Measurements from ENCODE around the gene ABLIM3. TPM values are rescaled to one million over a fixed set of nuclear protein-coding genes. Genes with fewer than 3 reads are reported as not detected.
A peak's percentile ranks its signal among the peaks of the same experiment; 100 is the strongest.

ABLIM3 gene
- total and polyA plus RNA-seq, 11 donors, result 43.2 to 175 (median 97.8) TPM

DNA sequence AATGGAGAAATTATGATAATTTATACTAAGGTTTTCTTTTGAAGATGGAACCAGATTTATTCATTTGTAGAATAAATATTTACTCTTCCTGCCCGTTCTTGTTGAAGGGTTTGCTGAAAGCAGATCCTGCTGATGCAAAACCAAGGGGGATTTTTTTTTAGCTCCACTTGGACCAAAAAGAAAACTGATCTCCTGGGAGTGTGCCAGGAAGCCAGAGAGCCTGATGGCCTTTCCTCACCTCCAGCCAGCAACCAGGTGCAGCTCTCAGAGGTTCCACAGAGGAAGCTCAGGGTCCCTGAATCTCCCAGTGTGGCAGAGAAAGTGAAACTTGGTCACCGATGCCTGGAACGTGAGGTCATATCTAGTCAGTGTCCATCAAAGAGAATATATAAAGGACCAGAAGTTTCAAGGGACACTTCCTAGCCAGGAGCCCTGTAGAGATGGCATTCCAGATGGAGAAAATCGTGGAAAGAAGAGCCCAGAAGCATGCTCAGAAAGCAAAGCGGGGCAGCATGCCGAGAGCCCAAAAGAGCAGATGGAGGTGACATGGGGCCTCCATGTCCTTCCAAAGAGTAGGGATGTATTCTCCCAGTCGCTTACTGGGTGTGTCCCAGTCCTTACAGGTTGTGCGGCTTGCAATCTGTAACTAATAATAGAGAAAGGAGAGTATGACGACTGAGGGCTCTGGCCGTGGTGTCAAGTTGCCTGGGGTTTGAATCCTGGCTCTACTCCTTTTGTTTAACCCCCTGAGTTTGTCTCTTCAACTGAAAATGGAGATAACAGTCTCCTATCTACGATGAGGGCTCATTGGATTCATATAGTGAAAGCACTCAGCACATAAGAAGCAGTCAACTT, 142.6 kb downstream of the ABLIM3 start:
- no peak for TF ChIP-seq POLR2A (IDR thresholded peaks at IDR 0.05)
- TF ChIP-seq, protein P1, sequence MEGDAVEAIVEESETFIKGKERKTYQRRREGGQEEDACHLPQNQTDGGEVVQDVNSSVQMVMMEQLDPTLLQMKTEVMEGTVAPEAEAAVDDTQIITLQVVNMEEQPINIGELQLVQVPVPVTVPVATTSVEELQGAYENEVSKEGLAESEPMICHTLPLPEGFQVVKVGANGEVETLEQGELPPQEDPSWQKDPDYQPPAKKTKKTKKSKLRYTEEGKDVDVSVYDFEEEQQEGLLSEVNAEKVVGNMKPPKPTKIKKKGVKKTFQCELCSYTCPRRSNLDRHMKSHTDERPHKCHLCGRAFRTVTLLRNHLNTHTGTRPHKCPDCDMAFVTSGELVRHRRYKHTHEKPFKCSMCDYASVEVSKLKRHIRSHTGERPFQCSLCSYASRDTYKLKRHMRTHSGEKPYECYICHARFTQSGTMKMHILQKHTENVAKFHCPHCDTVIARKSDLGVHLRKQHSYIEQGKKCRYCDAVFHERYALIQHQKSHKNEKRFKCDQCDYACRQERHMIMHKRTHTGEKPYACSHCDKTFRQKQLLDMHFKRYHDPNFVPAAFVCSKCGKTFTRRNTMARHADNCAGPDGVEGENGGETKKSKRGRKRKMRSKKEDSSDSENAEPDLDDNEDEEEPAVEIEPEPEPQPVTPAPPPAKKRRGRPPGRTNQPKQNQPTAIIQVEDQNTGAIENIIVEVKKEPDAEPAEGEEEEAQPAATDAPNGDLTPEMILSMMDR (IDR thresholded peaks at IDR 0.05), result no peak
- H3K4me1 ChIP-seq, result peaks cover 16 to 98% (median 83%) of the 10 kb centered on the region in 12 donors
- WGBS, 4 donors, result 27 to 33% (median 30%) methylated on average over 11 of the region's 11 CpGs
- ATAC-seq (peak in 3 of 4 donors; percentile 34 to 66 (median 63)), DNase-seq (no peak)
- peak overlapping the region; percentile 47 to 92 (median 78) for H3K27ac ChIP-seq
- no peaks in the 10 kb centered on the region for H3K27me3 ChIP-seq
- no peaks in the 10 kb centered on the region for H3K9me3 ChIP-seq
- intact Hi-C loops (cut with DNase I), result no loop called here
- peaks cover 0 to 14% (median 0%) of the 10 kb centered on the region in 9 donors for H3K36me3 ChIP-seq
- H3K4me3 ChIP-seq, result peak overlapping the region in 4 of 12 donors; percentile 2 to 11 (median 6)

DNA sequence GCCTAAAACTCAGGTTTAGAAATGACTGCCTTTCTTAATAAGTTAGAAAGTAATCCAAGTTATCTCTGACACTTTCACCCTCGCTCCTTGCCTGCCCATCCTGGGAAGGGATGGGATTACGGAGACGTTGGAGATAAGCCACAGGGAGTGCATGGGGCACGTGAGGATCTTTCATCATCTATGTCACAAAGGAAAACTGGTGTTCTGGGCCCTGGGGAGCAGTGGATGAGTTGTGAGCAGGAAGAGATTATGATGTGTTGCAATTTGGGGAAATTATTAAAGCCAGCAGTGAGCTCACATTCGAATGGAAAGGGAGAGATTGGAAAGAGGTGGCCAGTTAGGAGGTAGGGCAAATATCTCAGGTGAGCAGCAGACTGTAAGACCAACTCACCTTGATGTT, 143.2 kb downstream of the ABLIM3 start:
- Histone ChIP-seq H3K27ac (peak overlapping the region; percentile 47 to 92 (median 78)), H3K4me3 (no peak overlapping the region), H3K9me3 (no peaks in the 10 kb centered on the region), H3K27me3 (no peaks in the 10 kb centered on the region), H3K36me3 (peaks cover 0 to 14% (median 0%) of the 10 kb centered on the region in 9 donors), H3K4me1 (peaks cover 12 to 98% (median 83%) of the 10 kb centered on the region in 12 donors)
- intact Hi-C loops (cut with DNase I), result no loop called here
- ATAC-seq (peak in 1 of 4 donors; percentile 30), DNase-seq (peak in 1 of 5 donors; percentile 65)
- no peak for TF ChIP-seq POLR2A (IDR thresholded peaks at IDR 0.05)
- TF ChIP-seq, protein P1 (IDR thresholded peaks at IDR 0.05), result no peak
- 11 to 19% (median 12%) methylated on average over 5 of the region's 5 CpGs for WGBS, 4 donors

DNA sequence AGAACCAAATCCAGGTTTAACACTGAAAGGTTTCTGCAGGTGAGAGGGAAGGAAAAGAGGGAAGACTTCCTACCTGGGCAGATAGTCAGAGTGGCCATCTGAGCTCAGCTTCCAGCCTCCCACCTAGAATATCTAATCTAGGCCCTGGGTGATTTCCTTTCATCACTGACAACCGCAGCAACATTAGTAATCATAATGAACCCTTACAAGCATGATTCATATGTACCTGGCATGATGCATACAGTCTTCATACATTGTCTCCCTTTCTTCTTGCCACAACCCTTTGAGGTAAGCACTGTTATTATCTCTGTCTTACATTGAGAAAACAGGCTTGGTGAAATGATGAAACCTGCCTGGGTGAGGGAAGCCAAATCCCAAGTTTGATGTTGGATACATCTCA, 143.9 kb downstream of the ABLIM3 start:
- Histone ChIP-seq H3K4me3 (no peak overlapping the region), H3K9me3 (no peaks in the 10 kb centered on the region), H3K27ac (peak overlapping the region; percentile 47 to 92 (median 80)), H3K4me1 (peaks cover 9 to 98% (median 83%) of the 10 kb centered on the region in 12 donors), H3K27me3 (no peaks in the 10 kb centered on the region), H3K36me3 (peaks cover 0 to 14% (median 0%) of the 10 kb centered on the region in 9 donors)
- intact Hi-C loops (cut with DNase I), result loop anchor here in 1 of 10 donors (5.0 kb wide), 1 partner anchor 62 kb away; the partner anchor contains the start of gene GRPEL2
- ATAC-seq, result no peak
- no peak for TF ChIP-seq POLR2A (IDR thresholded peaks at IDR 0.05)
- TF ChIP-seq, protein P1 (IDR thresholded peaks at IDR 0.05), result no peak
- 40 to 52% (median 46%) methylated on average over 1 of the region's 1 CpG for WGBS, 4 donors
- no peak for DNase-seq

DNA sequence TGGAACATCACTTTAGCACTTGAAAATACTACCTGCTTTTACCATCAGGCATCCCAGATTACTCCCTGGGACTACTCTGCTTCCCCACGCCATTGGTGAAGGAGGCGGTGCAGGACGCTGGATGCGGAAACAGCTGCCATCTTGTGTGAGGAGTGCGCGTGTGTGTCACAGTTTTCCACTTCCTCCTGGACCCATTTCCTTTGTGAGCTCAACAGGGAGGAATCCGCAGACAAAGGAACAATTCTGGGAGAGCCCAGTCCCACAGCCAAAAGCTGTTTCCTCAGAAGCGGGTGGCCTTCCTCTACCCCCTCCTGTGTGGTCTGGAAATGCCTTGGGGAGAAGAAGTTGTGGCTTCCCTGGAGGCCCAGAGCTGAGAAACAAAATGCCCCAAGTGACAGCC, 147.1 kb downstream of the ABLIM3 start:
- Histone ChIP-seq H3K27me3 (no peaks in the 10 kb centered on the region), H3K4me1 (peaks cover 8 to 97% (median 78%) of the 10 kb centered on the region in 12 donors), H3K36me3 (peaks cover 0 to 14% (median 0%) of the 10 kb centered on the region in 9 donors), H3K4me3 (peak overlapping the region in 4 of 12 donors; percentile 5 to 14 (median 8)), H3K27ac (peak overlapping the region; percentile 64 to 92 (median 86)), H3K9me3 (no peaks in the 10 kb centered on the region)
- ATAC-seq, result peak; percentile 37 to 85 (median 61)
- 41 to 64% (median 53%) methylated on average over 8 of the region's 8 CpGs for WGBS, 4 donors
- peak in 4 of 5 donors; percentile 71 to 82 (median 80) for DNase-seq
- TF ChIP-seq, protein P1 (IDR thresholded peaks at IDR 0.05), result no peak
- no peak for TF ChIP-seq POLR2A (IDR thresholded peaks at IDR 0.05)
- intact Hi-C loops (cut with DNase I), result loop anchor here in 1 of 10 donors (5.0 kb wide), 1 partner anchor 59 kb away; the partner anchor contains the start of gene GRPEL2
